Measurements from ENCODE around the gene DAZAP1. TPM values are rescaled to one million over a fixed set of nuclear protein-coding genes. Genes with fewer than 3 reads are reported as not detected.

The DAZAP1 gene
- total and polyA plus RNA-seq, 5 donors = 65.3 to 92.1 (median 82.7) TPM

DNA sequence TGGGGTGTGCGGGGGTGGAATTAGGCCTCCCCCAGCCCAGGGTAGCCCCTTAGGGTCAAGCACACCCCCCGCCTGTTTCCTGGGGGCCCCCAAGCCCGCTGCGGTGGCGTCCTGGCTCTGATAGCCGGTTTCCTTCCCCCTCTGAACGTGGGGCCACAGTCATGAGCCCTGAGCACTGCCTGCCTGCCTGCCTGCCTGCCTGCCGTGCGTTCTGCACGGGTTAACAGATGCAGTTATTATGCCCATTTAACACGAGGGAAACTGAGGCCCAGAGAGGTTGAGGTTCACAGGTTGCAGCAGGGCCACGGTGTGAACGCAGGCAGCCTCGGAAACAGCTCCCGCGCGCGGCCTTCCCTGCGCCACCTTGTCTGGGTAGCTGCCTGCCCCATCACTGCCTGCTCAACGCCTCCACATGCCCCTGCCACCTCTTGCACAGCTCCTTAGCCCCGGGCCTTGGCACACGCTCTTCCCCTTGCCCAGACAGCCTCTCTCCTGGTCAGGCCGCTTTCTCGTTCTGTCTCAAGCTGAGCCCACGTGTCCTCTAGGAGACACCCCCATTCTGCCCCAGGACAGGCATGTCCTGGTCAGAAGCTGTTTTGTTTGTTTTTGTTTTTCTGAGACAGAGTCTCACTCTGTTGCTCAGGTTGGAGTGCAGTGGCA lies 4.8 kb upstream of the DAZAP1 start:
- no peak for ATAC-seq
- peaks cover 3% of the 10 kb centered on the region for H3K4me1 ChIP-seq (ENCODE audit: control insufficient read depth, insufficient read depth, low read length)
- intact Hi-C loops (cut with DNase I) = no loop called here

DNA sequence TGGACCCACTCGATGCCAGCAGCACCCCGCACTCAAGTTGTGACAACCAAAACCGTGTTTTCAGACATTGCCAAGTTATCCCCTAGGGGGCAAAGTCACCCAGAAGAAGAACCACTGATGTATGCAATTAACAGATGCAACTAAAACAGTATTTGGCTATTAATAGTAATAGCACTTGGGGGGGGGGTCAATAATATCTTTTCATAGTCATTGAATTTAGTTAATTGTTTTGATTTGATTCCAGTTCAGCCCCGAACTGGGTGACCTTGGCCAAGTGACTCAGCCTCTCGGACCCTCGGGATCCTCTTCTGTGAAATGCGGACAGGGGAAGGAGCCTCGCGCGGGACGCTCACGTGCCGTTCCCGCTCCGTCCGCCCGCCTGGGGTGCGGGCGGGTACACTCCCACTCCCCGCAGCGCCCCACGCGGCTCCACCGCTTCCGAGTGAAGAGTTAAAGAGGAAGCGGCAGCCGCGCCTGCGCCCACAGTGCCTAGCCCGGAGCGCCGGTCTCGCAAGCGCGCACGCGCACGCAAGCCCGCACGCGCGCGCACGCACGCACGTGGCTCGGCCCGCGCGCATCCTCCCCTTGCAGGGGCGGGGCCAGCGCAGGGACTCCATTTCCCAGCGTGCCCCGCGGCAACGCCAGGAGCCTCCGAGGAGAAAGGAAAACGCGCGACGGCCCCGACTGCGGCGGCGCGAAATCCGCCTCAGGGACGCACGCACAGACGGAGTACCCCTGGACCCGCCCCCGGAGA lies 435 bp upstream of the DAZAP1 start:
- under 1% methylated on average over 71 of the region's 72 CpGs for WGBS
- intact Hi-C loops (cut with DNase I) = no loop called here
- peak; percentile 87 to 90 for ATAC-seq

More for the DNA sequence above, 4.8 kb upstream of the DAZAP1 start:
- H3K4me3 ChIP-seq (ENCODE audit: low read length) = no peak overlapping the region
- DNase-seq = peak in 1 of 3 donors; percentile 58
- no peak overlapping the region for H3K27ac ChIP-seq (ENCODE audit: low read length)
- no peaks in the 10 kb centered on the region for H3K27me3 ChIP-seq (ENCODE audit: control insufficient read depth, insufficient read depth)
- 52% methylated on average over 25 of the region's 25 CpGs for WGBS
- H3K9me3 ChIP-seq (ENCODE audit: control insufficient read depth, low read length) = no peaks in the 10 kb centered on the region

DNA sequence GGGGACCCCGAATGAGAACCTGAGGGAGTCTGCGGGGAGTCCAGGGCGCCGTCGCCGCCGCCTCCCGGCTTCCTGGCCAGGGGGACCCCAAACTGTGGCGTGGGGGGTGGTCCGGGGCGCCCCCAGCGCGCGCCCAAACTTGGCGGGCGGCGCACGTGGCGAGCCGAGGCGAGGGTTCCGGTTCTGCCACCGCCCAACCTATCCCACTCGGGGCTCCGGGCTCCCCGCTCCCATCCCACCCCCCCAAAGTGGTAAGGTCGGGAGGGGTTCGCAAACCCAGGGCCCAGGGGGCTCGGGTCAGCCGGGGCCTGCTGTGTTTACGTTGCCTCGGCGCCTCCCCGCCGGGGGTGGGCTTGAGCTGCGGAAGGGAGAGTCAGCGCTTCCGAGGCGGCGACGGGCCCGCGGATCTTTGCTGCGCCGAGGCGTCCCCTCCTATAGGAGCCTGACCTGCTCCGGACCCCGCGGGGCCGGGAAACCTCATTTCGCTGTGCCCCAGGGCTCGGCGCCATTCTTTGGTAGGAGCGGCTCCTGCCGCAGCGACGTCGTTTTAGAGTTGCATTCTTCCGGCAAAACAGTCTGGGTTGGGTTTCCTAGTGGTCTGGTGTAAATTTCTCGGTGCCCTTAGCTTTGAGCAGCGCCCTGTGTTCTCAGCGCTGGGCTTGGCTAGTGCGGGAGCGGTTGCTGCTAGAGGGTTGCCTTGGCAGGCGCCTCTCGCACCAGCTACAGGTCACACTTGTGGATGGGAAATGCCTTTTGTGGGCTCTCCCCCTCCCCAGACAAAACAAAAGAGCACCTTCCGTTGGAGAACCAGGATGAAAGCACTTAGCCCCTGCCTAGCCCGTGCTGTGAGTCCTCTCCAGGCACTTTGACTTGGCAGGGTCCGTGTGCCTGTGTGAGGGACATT lies 1.2 kb downstream of the DAZAP1 start:
- Histone ChIP-seq H3K27ac (ENCODE audit: low read length) (peak overlapping the region; percentile 90), H3K9me3 (ENCODE audit: control insufficient read depth, low read length) (no peaks in the 10 kb centered on the region), H3K27me3 (ENCODE audit: control insufficient read depth, insufficient read depth) (no peaks in the 10 kb centered on the region), H3K4me1 (ENCODE audit: control insufficient read depth, insufficient read depth, low read length) (peaks cover 17% of the 10 kb centered on the region), H3K4me3 (ENCODE audit: low read length) (peak overlapping the region; percentile 97)
- peak; percentile 2 to 35 for ATAC-seq
- peak; percentile 65 to 83 (median 82) for DNase-seq
- intact Hi-C loops (cut with DNase I) = no loop called here
- WGBS = under 1% methylated on average over 69 of the region's 69 CpGs

More for the DNA sequence above, 435 bp upstream of the DAZAP1 start:
- H3K4me3 ChIP-seq (ENCODE audit: low read length) = peak overlapping the region; percentile 97
- peak; percentile 99 to 100 (median 100) for DNase-seq
- peak overlapping the region; percentile 43 for H3K27ac ChIP-seq (ENCODE audit: low read length)
- H3K4me1 ChIP-seq (ENCODE audit: control insufficient read depth, insufficient read depth, low read length) = peaks cover 17% of the 10 kb centered on the region
- no peaks in the 10 kb centered on the region for H3K27me3 ChIP-seq (ENCODE audit: control insufficient read depth, insufficient read depth)
- H3K9me3 ChIP-seq (ENCODE audit: control insufficient read depth, low read length) = no peaks in the 10 kb centered on the region

DNA sequence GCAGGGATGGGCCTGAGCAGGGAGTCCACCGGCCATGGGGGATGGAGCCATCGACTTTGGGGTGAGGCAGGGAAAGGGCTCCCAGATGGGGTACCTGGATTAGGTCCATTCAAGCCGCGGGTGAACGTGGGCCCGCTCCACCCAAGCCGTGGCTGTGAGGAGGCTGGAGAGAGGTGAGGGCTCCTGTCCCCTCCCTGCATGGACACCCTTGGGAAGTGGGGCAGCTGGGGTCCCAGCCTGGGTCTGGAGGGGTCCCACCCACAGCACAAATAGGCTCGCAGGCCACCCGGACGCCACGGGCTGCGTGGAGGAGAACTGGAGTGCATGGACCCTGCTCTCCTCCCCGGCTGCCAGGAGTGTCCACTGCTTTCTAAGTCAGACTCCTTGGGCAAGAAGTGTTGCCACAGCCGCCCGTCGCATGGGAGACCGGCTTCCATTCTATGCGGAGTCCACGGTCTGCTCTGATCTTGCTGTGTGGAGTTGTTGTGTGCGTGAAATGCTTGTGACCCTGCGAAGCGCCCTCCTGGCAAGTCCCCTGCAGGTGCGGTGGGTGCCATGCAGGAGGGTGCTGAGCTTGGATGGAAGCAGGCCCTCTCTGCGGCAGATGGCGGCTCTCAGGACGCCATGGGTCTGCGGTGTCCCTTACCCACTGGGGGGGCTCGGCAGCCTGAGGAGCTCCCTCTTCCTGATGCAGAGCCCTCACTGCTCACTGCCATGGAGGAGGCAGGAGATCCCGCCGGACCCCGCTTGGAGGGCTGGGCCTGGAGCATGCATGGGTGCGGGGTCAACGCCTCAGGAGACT lies 2.0 kb downstream of the DAZAP1 start:
- Histone ChIP-seq H3K4me3 (ENCODE audit: low read length) (peak overlapping the region; percentile 97), H3K27me3 (ENCODE audit: control insufficient read depth, insufficient read depth) (no peaks in the 10 kb centered on the region), H3K9me3 (ENCODE audit: control insufficient read depth, low read length) (no peaks in the 10 kb centered on the region), H3K27ac (ENCODE audit: low read length) (peak overlapping the region; percentile 90), H3K4me1 (ENCODE audit: control insufficient read depth, insufficient read depth, low read length) (peaks cover 17% of the 10 kb centered on the region)
- DNase-seq = peak in 1 of 3 donors; percentile 57
- WGBS = 56% methylated on average over 33 of the region's 33 CpGs
- no peak for ATAC-seq
- intact Hi-C loops (cut with DNase I) = no loop called here

DNA sequence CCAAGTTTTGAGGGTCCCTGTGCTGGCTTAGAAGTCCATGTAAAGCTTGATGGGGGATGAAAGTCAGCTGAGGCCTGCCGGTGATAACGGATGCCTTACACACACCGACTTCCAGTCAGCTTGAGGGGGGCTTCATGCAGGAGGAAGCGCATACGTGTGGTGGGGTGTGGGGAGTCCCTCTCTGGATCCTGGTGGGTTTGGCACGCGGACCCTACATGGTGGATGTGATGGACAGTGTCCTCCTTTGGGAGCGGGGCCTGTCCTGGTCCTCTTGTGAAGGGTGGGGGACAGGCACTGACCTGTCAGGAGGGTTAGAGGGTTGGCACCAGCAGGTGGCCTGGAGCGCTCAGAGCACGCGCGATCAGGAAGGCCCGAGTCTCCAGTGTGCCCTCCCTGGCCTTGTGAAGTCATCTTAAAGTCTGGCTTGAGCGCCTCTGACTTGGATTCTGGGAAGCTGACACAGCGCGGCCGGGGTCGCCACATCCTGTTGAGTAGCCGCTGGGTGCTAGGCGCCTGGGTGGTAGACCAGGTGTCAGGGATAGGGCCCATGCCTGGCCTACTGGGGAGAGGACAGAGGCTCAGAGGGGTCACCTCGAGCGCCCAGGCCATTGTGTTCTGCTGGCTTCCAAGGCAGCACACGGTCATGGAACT lies 2.9 kb downstream of the DAZAP1 start:
- ATAC-seq = no peak
- intact Hi-C loops (cut with DNase I) = no loop called here
- 71% methylated on average over 23 of the region's 23 CpGs for WGBS

DNA sequence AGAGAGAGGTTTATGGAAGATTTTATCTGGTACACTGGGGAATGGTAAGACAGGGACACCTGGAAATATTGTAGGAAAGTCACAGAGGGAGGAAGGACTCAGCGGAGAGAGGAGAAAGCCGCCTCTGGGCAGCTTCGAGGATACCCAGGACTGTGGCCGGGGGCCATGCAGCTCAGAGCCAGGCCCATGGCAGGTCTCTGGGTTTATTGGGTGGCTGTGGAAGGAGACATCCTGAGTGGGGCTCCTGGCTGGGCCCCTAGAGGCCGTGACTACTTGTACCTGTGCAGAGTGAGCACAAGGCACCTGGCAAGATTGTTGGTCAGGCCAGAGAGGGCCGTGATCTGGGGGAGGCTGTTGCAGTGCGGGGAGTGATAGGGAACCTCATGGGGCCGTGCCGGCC lies 3.4 kb downstream of the DAZAP1 start:
- no peaks in the 10 kb centered on the region for H3K9me3 ChIP-seq (ENCODE audit: control insufficient read depth, low read length)
- intact Hi-C loops (cut with DNase I) = no loop called here
- DNase-seq (peak in 1 of 3 donors; percentile 55), ATAC-seq (no peak)
- 74% methylated on average over 9 of the region's 9 CpGs for WGBS
- peak overlapping the region; percentile 31 for H3K27ac ChIP-seq (ENCODE audit: low read length)
- no peaks in the 10 kb centered on the region for H3K27me3 ChIP-seq (ENCODE audit: control insufficient read depth, insufficient read depth)
- no peak overlapping the region for H3K4me3 ChIP-seq (ENCODE audit: low read length)
- H3K4me1 ChIP-seq (ENCODE audit: control insufficient read depth, insufficient read depth, low read length) = peaks cover 24% of the 10 kb centered on the region

More for the DNA sequence above, 2.9 kb downstream of the DAZAP1 start:
- DNase-seq = peak in 2 of 3 donors; percentile 56 to 73
- Histone ChIP-seq H3K4me1 (ENCODE audit: control insufficient read depth, insufficient read depth, low read length) (peaks cover 19% of the 10 kb centered on the region), H3K27me3 (ENCODE audit: control insufficient read depth, insufficient read depth) (no peaks in the 10 kb centered on the region), H3K27ac (ENCODE audit: low read length) (peak overlapping the region; percentile 31), H3K9me3 (ENCODE audit: control insufficient read depth, low read length) (no peaks in the 10 kb centered on the region), H3K4me3 (ENCODE audit: low read length) (no peak overlapping the region)

DNA sequence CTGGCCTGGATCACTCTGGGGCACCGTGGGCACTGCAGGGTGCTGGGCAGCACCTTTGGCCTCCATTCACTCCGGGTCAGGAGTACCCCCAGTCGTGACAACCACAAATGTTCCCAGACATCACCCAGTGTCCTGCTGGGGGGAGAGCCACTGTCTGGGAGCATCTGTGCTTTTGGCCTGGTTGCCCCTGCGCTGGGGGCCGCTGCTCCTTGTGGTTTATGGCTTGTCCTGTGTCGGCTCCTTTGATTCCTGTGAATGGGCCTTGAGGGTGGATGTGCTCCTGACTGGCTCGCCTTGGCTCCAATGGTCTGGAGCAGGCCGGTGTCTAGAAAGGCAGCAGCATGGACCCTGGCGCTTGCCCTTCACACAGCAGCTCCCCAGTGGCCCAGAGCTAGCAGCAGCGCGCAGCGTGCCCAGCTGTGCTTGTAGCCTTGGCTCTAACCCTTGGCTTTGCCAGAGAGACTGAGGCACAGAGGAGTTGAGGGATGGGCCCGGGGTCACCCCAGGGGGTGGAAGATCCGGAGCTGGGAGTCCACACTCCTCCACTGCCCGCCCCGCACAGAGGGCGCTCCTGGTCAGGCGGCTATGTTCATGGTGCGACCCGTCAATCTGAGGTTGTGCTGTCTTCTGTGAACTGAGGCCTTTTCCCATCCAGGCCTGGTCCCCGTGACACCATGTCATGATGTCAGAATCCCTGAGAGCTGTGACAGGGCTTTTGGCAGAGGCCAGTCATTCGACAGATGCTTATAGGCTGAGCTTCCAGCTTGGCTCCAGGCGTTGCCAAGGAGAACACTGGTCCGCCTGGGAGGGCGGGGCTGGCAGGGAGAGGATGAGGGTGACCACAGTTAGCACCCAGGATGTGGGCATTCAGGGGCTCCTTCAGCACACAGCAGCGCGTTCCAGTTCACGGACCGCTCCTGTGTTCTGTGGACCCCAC lies 4.1 kb downstream of the DAZAP1 start:
- intact Hi-C loops (cut with DNase I) = no loop called here
- DNase-seq = peak; percentile 89 to 92 (median 92)
- H3K4me3 ChIP-seq (ENCODE audit: low read length) = no peak overlapping the region
- no peaks in the 10 kb centered on the region for H3K27me3 ChIP-seq (ENCODE audit: control insufficient read depth, insufficient read depth)
- WGBS = 53% methylated on average over 29 of the region's 29 CpGs
- peak overlapping the region; percentile 52 for H3K27ac ChIP-seq (ENCODE audit: low read length)
- ATAC-seq = peak; percentile 25 to 28
- no peaks in the 10 kb centered on the region for H3K9me3 ChIP-seq (ENCODE audit: control insufficient read depth, low read length)
- peaks cover 31% of the 10 kb centered on the region for H3K4me1 ChIP-seq (ENCODE audit: control insufficient read depth, insufficient read depth, low read length)

DNA sequence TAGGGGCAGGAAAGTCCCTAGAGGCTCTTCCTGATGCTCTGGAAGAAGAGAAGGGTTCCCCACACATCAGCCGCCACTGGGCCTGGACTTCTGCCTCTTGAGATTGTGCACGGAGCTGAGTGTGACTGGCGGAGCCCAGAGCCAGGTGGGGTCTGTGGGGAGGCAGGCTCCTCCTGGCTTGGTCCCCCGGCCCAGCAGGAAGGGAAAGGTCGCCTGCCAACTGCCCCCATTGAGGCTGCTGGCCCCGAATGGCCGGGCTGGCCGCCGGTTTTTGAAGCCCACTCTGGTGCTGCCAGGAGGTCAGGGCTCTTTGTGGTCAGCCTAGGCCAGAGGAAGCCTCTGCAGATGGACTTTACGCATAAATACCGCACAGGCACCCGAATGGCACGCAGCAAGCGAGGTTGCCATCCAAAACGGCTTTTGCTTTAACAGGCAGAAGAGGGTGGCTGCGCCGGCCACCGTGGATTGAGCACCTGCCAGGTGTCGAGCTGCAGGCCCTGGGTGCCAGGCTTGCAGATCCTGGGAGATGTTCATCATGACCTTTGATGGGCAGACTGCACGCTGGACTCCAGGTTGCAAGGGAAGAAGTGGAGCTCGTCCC lies 5.0 kb downstream of the DAZAP1 start:
- Histone ChIP-seq H3K27ac (ENCODE audit: low read length) (no peak overlapping the region), H3K27me3 (ENCODE audit: control insufficient read depth, insufficient read depth) (no peaks in the 10 kb centered on the region), H3K4me3 (ENCODE audit: low read length) (no peak overlapping the region), H3K9me3 (ENCODE audit: control insufficient read depth, low read length) (no peaks in the 10 kb centered on the region), H3K4me1 (ENCODE audit: control insufficient read depth, insufficient read depth, low read length) (peaks cover 34% of the 10 kb centered on the region)
- WGBS = 65% methylated on average over 21 of the region's 21 CpGs
- DNase-seq (peak in 1 of 3 donors; percentile 54), ATAC-seq (no peak)
- intact Hi-C loops (cut with DNase I) = no loop called here

Measured in right cardiac atrium (tissue), 5 donors.